Activated naive CD8-positive, alpha-beta T cell treated with anti-CD3 and anti-CD28 coated beads, Interleukin-2, amount 50 U/mL, for 24 hours (primary cell): ENCODE results near the gene LINC00632.
"Not testable (repeated sequence)": the region's sequence is repeated elsewhere in the genome, so short reads cannot be mapped to it uniquely, and the experiment has no call there.

Experiments used
- ATAC-seq: fragments of 150-1000 bp; cut with Tn5 transposase; one replicate; pipeline ENCODE4 v1.10.0; 2021
- DNase-seq: peaks from one replicate; pipeline ENCODE4 v3.0.0; 2021
- H3K27ac Mint-ChIP-seq: one replicate; pipeline ENCODE4 v1.8.0; 2021; ENCODE audit warnings: mild to moderate bottlenecking, mixed read lengths
- H3K27me3 Mint-ChIP-seq: one replicate; pipeline ENCODE4 v1.8.0; 2021; ENCODE audit warnings: mixed read lengths
- H3K36me3 Mint-ChIP-seq: one replicate; pipeline ENCODE4 v1.8.0; 2021; ENCODE audit warnings: low read depth, mixed read lengths
- H3K4me1 Mint-ChIP-seq: one replicate; pipeline ENCODE4 v1.8.0; 2021; ENCODE audit warnings: mixed read lengths
- H3K4me3 Mint-ChIP-seq: one replicate; pipeline ENCODE4 v1.8.0; 2021; ENCODE audit warnings: mild to moderate bottlenecking, moderate library complexity, mixed read lengths
- H3K9me3 Mint-ChIP-seq: one replicate; pipeline ENCODE4 v1.8.0; 2021; ENCODE audit warnings: mixed read lengths

LINC00632 gene

DNA sequence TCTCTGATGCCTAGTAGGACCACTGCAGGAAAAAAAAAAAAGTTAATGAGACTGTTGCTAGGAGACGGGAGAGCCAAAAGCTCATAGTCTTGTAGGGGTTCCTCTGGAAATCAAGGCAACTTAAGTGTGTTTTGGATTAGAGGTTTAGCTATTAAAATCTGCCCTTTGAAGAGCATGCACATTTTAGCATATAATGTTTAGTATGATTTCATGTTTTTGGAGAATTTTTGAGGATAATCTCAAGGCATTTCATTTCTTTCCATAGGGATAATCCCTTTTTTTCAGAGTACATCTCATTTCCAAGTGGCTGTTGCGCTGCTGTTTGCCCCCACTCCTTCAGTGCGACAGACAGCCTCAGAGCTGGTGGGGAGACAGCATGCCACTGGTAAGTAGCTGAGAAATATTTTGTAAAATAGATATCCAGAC, at the start of gene LINC00632:
Gene LINC00632, plus strand, starts transcription at position 339 of the 426 bp plus-strand sequence.
- H3K9me3 Mint-ChIP-seq = no peaks in the 10 kb centered on the region
- no peak for ATAC-seq
- peaks cover 2% of the 10 kb centered on the region for H3K27me3 Mint-ChIP-seq
- no peak within 1 kb of the TSS for H3K4me3 Mint-ChIP-seq
- H3K36me3 Mint-ChIP-seq = no peaks in the 10 kb centered on the region
- peaks cover 7% of the 10 kb centered on the region for H3K4me1 Mint-ChIP-seq
- no peak within 1 kb of the TSS for H3K27ac Mint-ChIP-seq
- DNase-seq = no peak

DNA sequence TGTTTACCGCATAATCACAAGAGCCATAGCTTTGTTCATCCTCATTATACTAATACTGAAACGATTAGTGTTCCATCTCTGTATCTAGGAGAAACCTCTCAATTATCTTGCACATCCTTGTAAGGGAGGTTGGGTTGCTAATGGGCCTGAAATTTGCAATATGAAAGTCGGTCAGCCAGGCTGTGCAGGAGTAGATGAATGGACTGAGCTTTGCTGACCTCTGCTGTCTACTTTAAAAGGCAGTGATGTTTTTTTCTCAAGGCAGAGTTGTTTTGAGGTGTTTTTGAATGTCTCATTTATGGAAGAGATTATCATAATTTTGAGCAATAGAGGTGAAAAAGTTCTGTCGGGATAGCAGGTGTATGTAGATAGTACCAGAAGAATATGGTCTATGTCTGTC, 47.9 kb upstream of the LINC00632 start:
- no peak overlapping the region for H3K4me3 Mint-ChIP-seq
- H3K36me3 Mint-ChIP-seq = no peaks in the 10 kb centered on the region
- H3K9me3 Mint-ChIP-seq = no peaks in the 10 kb centered on the region
- H3K4me1 Mint-ChIP-seq = no peaks in the 10 kb centered on the region
- no peaks in the 10 kb centered on the region for H3K27me3 Mint-ChIP-seq
- no peak overlapping the region for H3K27ac Mint-ChIP-seq
- ATAC-seq = no peak
- DNase-seq = no peak

DNA sequence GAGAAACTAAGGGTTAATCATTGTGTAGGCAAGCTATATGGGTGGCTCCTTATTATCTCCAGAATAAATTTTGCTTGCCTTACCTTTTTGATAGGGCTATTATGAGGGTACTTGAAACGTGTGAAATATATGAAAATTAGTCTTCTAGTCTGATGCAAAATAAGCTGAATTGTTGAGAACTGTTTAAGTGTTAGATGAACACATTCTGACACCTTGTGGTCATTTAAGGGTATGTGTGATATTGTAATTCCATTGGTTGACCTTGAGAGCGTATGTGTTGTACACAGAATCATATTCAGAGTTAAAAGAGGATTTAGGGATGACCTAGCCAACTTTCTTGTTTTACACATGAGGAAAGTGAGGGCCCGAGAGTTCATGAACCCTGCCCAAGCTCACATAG, 44.6 kb upstream of the LINC00632 start:
- ATAC-seq (no peak), DNase-seq (no peak)
- Mint-ChIP-seq H3K9me3 (no peaks in the 10 kb centered on the region), H3K36me3 (no peaks in the 10 kb centered on the region), H3K27ac (no peak overlapping the region), H3K4me1 (no peaks in the 10 kb centered on the region), H3K4me3 (no peak overlapping the region), H3K27me3 (no peaks in the 10 kb centered on the region)

DNA sequence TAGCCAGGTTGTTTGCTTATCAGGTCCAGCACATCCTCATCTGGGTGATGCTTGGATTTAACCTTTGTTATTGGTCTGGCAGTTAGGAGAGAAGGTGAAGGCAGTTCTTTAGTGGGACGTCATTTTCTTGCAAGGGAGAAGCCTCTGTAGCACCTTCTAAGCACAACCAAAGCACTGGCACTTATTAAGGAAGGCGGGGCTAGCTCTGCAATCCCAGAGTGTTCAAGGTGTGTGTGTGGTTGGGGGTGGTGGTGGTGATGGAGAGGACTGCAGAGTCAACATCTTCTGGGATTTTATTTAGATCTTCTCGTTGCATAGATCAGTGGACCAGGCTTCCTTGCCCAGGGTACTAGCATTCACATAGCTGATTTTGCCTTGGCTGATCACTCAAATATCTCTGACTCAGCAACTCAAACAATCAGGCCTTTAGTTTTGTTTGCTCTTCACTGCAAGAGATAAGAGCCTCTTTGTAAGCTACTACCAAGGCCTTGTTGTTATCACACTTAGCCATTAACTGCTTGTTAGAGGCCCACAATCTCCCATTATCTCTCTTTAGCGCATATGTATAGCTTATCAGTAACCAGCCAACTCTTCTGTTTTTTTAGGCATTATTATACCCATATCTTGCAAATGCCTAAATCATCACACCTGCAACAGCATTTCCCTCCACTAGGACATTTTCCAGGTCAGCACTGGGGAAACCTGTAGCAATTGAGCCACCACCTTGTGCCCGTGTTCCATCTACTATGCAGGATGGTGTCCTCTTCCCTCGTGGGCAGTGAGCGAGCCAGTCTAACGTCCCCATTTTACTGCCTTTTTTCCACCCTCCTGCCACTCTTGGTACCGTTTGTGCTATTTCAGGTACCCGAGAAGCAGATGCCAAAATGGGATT, 36.5 kb upstream of the LINC00632 start:
- Mint-ChIP-seq H3K9me3 (no peaks in the 10 kb centered on the region), H3K27ac (no peak overlapping the region), H3K27me3 (no peaks in the 10 kb centered on the region), H3K4me3 (no peak overlapping the region), H3K4me1 (no peaks in the 10 kb centered on the region), H3K36me3 (no peaks in the 10 kb centered on the region)
- ATAC-seq (no peak), DNase-seq (no peak)

DNA sequence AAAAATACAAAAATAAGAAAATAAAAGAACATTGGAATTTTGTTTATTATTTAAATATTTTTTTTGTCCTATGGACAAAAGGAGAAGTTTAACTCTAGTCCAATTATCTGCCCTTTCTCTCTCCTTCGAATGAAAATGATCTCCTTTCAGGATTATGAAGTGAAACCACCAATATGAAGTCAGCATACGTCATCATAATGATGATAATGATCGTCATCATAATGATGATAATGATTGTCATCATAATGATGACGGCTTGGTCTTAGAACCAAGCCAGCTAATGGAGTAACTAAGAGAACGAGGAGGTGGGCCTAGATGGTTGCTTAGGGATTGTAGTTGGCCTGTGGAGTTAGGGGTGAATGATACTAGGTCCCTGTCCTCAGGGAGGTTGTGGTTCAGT, 21.9 kb upstream of the LINC00632 start:
- Mint-ChIP-seq H3K27ac (no peak overlapping the region), H3K27me3 (no peaks in the 10 kb centered on the region), H3K4me1 (no peaks in the 10 kb centered on the region), H3K4me3 (no peak overlapping the region), H3K9me3 (no peaks in the 10 kb centered on the region), H3K36me3 (no peaks in the 10 kb centered on the region)
- DNase-seq (no peak), ATAC-seq (no peak)

DNA sequence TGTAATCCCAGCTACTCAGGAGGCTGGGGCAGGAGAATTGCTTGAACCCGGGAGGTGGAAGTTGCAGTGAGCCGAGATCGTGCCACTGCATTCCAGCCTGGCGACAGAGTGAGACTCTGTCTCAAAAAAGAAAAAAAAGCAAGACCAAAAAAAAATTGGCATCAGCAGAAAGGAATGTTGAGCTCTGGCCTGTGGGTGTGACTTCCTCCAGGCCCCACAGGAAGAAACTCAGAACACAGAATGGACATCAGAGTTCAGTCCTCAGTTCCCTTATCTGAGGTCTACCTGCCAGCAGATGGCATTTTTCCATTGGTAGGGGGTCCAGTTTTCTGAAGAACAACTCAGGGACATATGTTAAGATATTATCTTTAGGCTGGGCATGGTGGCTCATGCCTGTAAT, 18.0 kb upstream of the LINC00632 start:
- H3K27ac Mint-ChIP-seq, H3K36me3 Mint-ChIP-seq, H3K4me3 Mint-ChIP-seq, DNase-seq, H3K4me1 Mint-ChIP-seq, H3K9me3 Mint-ChIP-seq, H3K27me3 Mint-ChIP-seq, ATAC-seq: not testable (repeated sequence)

DNA sequence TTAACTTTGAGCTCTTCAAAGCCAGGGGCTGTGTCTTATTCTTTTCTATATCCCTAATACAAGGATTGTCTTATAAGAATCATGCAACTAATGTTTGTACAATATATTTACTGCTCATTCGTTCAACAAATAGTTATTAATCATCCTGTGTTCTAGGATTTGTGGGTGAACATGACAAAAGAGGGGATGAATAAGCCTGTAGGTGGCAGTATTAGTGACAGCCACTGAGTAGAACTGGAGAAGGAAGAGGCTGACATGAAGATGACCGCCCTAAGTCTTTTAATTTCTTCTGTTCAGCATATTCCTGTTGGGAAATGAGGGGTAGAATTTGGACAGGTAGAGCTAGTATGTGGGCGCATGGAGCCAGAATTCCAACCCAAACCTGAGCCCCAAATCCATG, 11.9 kb upstream of the LINC00632 start:
- H3K27ac Mint-ChIP-seq = no peak overlapping the region
- H3K4me1 Mint-ChIP-seq = no peaks in the 10 kb centered on the region
- ATAC-seq = no peak
- no peak overlapping the region for H3K4me3 Mint-ChIP-seq
- no peaks in the 10 kb centered on the region for H3K27me3 Mint-ChIP-seq
- no peaks in the 10 kb centered on the region for H3K9me3 Mint-ChIP-seq
- no peak for DNase-seq
- H3K36me3 Mint-ChIP-seq = no peaks in the 10 kb centered on the region

DNA sequence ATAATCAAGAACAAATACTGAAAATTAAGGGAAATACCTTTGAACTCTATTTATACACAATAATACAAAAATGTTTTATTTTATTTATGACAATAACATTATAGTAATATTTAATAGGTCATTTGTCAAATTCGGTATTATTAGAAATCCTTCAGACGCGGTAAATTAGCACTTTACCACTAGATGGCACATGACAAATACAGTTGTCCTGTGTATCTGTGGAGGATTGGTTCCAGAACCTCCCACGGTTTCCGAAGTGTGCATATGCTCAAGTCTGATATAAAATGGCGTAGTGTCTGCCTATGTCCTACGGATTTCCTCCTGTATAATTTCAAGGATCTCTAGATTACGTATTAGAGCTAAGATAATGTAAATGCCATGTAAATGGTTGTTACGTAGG, 8.1 kb upstream of the LINC00632 start:
- H3K27me3 Mint-ChIP-seq = no peaks in the 10 kb centered on the region
- H3K36me3 Mint-ChIP-seq = no peaks in the 10 kb centered on the region
- ATAC-seq = no peak
- no peaks in the 10 kb centered on the region for H3K9me3 Mint-ChIP-seq
- no peaks in the 10 kb centered on the region for H3K4me1 Mint-ChIP-seq
- DNase-seq = no peak
- no peak overlapping the region for H3K4me3 Mint-ChIP-seq
- H3K27ac Mint-ChIP-seq = no peak overlapping the region

DNA sequence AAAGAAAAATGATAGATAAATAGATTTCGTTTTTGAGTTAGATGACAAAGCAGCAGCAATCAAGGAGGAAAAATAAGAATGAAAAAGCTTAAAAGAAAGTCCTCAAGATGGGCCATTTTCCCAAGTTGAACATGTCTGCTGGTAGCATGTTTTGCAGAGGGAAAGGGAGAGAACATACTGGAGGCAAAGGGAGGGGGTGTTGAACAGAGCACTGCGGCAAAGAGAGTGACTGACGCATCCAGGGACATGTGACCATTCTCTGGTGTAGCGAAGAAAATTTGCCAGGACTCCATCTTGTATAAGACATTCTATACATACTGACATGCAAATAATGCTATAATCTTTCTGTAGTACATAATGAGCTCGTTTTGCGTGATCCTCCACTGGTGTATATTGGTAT, 1.2 kb downstream of the LINC00632 start:
- ATAC-seq (no peak), DNase-seq (no peak)
- Mint-ChIP-seq H3K4me3 (no peak overlapping the region), H3K27ac (no peak overlapping the region), H3K36me3 (no peaks in the 10 kb centered on the region), H3K27me3 (peaks cover 2% of the 10 kb centered on the region), H3K4me1 (peaks cover 7% of the 10 kb centered on the region), H3K9me3 (no peaks in the 10 kb centered on the region)

DNA sequence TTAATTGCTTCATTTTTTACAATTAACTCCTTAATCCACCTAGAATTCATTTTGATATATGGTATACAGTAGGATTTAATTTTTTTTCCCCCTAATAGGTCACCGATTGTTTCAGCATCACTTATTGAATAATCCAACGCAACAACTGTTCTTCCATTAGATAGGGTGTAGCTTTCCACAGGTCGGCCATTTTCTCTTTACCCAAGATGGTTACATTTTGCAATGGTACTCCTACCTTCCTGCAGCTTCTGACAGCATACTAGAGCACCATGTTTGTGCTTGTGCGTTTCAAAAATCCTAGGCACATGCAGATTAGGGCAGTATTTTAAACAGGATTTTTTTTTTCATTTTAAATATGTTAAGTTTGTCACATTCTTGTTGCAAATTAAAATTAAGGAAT, 2.3 kb downstream of the LINC00632 start:
- H3K4me1 Mint-ChIP-seq = peaks cover 7% of the 10 kb centered on the region
- no peak overlapping the region for H3K4me3 Mint-ChIP-seq
- H3K27ac Mint-ChIP-seq = no peak overlapping the region
- H3K27me3 Mint-ChIP-seq = peaks cover 2% of the 10 kb centered on the region
- no peaks in the 10 kb centered on the region for H3K36me3 Mint-ChIP-seq
- no peaks in the 10 kb centered on the region for H3K9me3 Mint-ChIP-seq
- ATAC-seq (no peak), DNase-seq (no peak)

DNA sequence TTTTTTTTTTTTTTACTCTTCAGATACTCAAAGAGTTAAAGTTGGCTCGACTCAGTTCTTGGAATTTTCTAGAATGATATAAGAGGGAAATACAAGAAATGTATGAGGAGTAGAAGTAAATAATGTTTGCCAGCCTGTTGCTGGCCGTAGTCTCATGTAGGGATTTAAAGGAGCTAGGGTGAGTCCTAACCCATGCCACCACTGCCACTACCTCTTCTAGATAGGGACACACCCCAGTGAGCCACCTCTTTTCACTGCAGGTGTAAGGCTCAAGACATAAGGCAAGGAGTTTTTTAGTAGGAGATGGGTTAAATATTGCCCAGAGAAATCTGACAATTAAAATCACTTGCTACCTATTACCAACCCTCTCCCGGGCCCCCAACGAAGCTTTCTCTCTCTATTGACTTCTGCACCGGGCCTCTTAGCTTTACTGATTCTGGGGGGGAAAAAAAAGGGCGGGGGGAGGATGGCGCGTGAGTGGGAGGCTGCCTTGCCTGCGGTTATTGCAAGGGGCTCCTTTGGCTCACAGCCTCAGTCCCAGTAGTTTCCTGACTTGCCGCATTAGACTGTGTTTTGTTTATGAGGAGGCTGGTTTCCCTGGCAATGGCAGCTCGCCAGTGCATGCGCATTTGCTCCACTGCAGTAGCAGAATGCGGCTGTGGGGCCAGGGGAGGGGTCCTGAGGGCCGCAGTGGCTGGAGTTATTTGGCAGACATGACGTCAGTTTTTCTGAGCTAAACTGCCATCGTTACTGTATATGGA, 3.0 kb downstream of the LINC00632 start:
- DNase-seq (peak; percentile 7), ATAC-seq (peak; percentile 75)
- Mint-ChIP-seq H3K9me3 (no peaks in the 10 kb centered on the region), H3K4me1 (peaks cover 7% of the 10 kb centered on the region), H3K27ac (no peak overlapping the region), H3K4me3 (no peak overlapping the region), H3K36me3 (no peaks in the 10 kb centered on the region), H3K27me3 (peaks cover 2% of the 10 kb centered on the region)

DNA sequence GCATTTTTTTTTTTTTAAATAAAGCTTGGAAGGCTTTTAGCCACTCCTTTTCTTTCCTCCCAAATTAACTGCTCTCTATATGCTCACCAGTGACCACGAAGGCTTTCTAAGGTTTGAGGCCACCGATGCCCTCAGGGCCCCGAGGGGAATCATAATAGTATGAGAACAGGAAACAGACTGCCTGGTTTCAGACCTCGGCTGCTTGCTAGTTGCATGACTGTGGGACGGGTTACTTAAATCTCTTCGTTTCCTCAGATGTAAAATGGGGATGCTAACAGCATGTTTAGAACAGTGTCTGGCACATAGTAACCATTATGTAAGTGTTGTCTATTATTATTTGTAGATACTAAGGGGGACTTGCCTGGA, 3.6 kb downstream of the LINC00632 start:
- Mint-ChIP-seq H3K27ac (no peak overlapping the region), H3K4me1 (peaks cover 7% of the 10 kb centered on the region), H3K4me3 (no peak overlapping the region), H3K27me3 (peaks cover 2% of the 10 kb centered on the region), H3K9me3 (no peaks in the 10 kb centered on the region), H3K36me3 (no peaks in the 10 kb centered on the region)
- DNase-seq (no peak), ATAC-seq (peak; percentile 49)

DNA sequence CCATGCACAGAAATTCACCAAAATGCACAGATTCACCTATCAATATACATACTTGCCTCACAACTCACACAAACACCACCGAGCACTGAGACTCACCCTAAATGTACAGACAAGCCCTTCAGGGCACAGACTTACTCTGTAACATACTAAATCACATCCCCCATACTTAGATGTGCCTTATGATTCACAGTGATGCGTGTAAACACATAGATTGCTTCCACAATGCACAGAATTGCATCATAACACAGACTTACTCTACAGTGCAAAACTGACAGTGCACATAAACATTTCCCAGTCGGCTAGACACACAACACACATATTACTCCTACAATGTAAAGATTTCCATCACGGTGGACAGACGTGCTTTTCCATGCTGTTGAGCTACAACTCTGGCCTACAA, 6.2 kb downstream of the LINC00632 start:
- H3K9me3 Mint-ChIP-seq = no peaks in the 10 kb centered on the region
- no peaks in the 10 kb centered on the region for H3K27me3 Mint-ChIP-seq
- no peak overlapping the region for H3K27ac Mint-ChIP-seq
- H3K4me1 Mint-ChIP-seq = peaks cover 7% of the 10 kb centered on the region
- DNase-seq (no peak), ATAC-seq (no peak)
- no peaks in the 10 kb centered on the region for H3K36me3 Mint-ChIP-seq
- H3K4me3 Mint-ChIP-seq = no peak overlapping the region

DNA sequence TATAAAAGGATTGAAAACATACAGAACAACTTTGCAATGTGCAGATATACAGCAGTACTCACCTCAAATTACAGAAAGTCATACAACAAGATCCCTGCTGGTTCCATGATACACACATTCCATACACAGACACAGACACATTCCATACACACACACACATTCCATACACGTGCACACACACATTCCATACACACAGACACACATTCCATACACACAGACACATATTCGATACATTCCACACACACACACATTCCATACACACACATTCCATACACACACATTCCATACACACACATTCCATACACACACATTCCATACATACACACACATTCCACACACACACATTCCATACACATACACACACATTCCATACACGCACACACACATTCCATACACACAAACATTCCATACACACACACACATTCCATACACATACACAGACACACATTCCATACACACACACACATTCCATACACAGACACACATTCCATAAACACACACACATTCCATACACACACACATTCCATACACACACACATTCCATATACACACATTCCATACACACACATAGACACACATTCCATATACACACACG, 13.7 kb downstream of the LINC00632 start:
- no peak overlapping the region for H3K27ac Mint-ChIP-seq
- H3K4me3 Mint-ChIP-seq = no peak overlapping the region
- DNase-seq (no peak), ATAC-seq (no peak)
- no peaks in the 10 kb centered on the region for H3K4me1 Mint-ChIP-seq
- no peaks in the 10 kb centered on the region for H3K36me3 Mint-ChIP-seq
- no peaks in the 10 kb centered on the region for H3K9me3 Mint-ChIP-seq
- H3K27me3 Mint-ChIP-seq = no peaks in the 10 kb centered on the region

DNA sequence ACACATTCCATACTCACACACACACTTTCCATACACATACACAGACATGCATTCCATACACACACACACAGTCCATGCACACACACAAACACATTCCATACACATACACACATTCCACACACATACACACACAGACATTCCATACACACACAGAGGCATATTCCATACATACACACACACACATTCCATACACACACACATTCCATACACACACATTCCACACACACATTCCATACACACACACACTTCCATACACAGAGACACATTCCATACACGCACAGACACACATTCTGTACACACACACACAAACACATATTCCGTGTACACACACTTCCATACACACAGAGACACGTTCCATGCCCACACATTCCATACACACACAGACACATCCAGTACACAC, 14.8 kb downstream of the LINC00632 start:
- H3K27ac Mint-ChIP-seq = no peak overlapping the region
- ATAC-seq (no peak), DNase-seq (no peak)
- H3K4me1 Mint-ChIP-seq = no peaks in the 10 kb centered on the region
- no peaks in the 10 kb centered on the region for H3K9me3 Mint-ChIP-seq
- no peaks in the 10 kb centered on the region for H3K27me3 Mint-ChIP-seq
- H3K36me3 Mint-ChIP-seq = no peaks in the 10 kb centered on the region
- H3K4me3 Mint-ChIP-seq = no peak overlapping the region
